HL-60/S4 treated with phorbol 12-myristate 13-acetate at 8.2 ng/mL for 4 days and 3 days (cell line): ENCODE data around the gene RPUSD2.
"Not testable (repeated sequence)": the region's sequence is repeated elsewhere in the genome, so short reads cannot be mapped to it uniquely, and the experiment has no call there.

ENCODE experiments used
- in situ Hi-C: fragments of 300-500 bp; cut with MboI; formaldehyde crosslinking; loops from 2 replicates; pipeline ENCODE4 v1.15.0; 2022; ENCODE audit warnings: low sequenced_read_pairs

RPUSD2 gene

DNA sequence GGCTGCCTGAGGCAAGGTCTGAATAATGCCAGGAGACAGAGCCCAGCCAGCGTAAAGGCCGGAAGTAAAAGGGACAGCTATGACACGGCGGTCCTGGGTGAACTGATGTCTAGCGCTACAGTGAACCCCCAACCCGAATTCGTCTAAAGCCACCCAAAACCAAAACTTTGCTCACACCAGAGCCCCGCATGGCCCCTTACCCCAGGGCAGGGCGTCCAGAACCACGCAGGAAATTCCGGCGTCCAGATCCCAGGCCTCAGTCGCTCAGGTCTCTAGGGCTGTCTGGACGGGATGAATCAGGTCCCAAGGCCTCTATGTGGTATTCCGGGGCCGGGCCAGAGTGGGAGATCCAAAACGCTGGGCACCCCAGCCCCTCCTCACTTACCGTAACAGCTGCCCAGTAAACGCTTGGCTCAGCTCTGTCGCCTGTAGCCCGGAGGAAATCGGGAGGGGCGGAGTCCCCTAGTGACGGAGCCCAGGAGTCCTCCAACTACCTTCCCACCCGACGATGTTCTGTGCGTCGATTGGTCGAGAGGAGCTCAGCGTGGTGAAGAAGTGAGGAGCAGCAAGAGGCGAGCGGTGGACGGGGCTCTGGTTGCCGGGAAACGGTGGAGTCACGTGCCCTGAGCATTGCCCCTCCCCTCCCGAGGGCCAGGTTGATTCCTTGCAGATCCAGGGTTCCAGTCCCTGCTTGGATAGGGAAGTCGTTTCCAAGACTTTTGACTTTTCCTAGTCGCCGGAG is 4.3 kb upstream of the RPUSD2 start, which contains the start of gene CCDC32:
CCDC32 (minus strand) TSS at position 452 of the 742 bp plus-strand sequence. CDS start 2,027 bp downstream, outside the sequence.
- in situ Hi-C loops = no loop called here

DNA sequence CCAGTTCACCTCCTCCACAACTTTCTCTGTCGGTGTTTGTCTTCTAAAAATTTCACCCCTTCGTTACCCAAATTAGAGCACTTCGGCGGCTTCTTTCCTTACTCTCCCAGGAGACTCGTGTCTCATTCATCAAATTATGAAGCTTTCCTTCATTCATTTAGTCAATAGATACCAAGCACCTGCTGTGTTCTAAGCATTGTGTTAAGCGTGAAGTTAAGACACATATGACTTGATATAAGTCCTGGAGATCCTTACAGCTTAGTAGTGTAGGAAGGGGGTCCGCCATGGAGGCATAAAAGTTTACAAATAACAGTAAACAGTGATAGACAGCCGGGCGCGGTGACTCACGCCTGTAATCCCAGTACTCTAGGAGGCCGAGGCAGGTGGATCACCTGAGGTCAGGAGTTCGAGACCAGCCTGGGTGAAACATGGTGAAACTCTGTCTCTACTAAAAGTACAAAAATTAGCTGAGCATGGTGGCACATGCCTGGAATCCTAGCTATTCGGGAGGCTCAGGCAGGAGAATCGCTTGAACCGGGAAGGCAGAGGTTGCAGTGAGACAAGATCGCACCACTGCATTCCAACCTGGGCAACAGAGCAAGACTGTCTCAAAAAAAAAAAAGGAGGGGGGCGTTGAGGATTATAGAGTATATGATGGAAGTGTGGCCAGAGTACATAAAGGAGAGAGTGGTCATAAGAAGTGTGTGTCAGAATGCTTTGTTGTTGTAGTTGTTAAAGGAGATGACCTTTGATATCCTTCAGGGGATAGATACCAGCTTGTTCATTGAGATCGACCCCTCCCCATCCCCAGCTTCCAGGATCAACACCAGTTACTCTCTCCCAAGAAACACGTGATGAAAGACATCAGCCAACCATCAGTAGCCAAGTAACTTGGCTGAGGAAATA is 3.5 kb upstream of the RPUSD2 start:
- in situ Hi-C loops = no loop called here

DNA sequence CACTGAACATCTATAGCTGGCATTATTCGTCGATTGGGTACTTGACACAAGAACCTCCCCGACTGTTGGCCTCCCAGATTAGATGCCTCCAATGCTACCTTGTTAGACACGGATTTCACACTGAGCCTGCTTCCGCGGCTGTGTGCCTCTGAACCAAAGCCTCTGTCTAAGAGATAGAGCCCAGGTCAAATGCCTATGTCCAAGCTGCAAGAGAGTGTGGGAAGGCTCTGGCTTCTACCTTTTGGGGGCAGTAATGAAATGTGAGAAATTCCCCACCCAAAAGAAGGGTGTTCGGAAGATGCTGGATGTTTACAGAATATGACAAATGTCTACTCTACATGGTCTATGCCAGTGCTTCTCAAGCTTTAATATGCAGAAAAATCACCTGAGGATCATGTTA is 2.0 kb upstream of the RPUSD2 start:
- in situ Hi-C loops = no loop called here

DNA sequence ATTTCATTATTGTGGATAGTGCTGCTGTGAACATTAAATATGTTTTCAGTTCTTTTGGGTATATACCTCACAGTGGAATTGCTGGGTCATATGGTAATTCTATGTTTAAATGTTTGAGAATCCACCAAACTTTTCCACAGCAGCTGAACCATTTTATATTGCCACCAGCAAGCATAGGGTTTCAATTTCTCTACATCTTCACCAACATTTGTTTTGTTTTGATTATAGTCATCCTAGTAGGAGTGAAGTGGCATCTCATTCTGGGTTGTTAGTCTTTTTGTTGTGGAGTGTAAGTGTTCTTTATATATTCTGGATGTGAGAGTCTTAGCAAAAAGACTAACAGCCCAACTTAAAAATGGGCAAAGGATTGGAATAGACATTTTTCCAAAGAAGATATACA is 6.0 kb downstream of the RPUSD2 start:
- in situ Hi-C loops = no loop called here

DNA sequence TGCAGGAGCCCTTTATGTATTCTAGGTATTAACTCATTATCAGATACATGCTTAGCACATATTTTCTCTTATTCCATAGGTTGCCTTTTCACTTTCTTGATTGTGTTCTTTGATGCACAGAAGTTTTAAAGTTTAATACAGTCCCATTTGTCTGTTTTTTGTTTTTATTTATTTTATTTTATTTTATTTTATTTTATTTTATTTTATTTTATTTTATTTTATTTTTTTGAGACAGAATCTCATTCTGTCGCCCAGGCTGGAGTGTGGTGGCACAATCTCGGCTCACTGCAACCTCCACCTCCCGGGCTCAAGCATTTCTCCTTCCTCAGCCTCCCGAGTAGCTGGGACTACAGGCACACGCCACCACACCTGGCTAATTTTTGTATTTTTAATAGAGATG is 7.8 kb downstream of the RPUSD2 start:
- in situ Hi-C loops = not testable (repeated sequence)

DNA sequence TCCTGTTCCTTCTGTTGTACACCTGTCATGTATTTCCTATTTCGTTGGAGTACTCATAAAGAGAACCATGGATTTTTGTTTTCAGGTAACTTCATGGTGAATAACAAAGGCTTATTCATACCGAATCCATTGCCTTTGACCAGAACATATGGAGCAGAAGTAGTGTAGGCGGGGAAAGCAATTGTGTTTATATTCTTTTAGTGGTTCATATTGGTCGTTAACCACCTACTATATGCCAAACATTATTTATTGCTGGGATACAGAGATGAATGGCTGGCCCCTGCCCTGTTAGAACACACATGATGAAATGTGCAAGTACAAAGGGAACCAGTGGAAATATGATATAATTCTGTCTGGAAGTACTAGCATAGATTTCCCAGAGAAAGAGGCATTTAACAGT is 9.8 kb downstream of the RPUSD2 start:
- in situ Hi-C loops = no loop called here

DNA sequence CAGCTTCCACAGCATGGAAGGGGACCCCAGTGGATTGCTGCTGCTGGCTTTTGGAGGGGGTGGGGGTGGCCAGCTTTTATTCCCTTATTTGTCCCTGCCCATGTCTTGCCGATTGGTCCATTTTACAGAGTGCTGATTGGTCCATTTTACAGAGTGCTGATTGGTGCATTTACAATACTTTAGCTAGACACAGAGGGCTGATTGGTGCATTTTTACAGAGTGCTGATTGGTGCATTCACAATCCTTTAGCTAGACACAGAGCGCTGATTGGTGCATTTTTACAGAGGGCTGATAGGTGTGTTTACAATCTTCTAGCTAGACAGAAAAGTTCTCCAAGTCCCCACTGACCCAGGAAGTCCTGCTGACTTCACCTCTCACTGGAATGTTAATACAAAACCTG is 12.7 kb downstream of the RPUSD2 start:
- in situ Hi-C loops = not testable (repeated sequence)

DNA sequence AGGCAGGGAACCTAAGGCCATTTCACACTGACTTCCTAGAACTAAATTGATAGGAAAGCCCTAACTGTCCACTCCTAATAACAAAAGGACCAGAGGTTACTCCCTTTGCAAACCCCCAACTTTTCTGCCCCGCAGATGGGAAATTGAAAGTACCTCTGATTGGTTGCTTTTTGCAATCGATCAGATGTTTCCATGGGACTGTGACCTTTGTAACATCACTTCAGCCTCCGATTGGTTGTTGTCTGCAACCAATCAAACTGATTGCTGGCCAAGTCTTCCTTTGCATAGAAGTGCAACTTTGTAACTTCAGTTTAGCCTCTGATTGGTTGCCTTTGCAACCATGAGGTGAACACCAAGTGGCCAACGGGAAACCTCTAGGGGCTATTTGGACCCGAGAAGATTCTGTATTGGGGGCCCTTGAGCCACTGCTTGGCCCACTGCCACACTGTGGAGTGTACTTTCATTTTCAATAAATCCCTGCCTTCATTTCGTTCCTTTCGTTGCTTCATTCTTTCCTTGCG is 13.7 kb downstream of the RPUSD2 start:
- in situ Hi-C loops = no loop called here

DNA sequence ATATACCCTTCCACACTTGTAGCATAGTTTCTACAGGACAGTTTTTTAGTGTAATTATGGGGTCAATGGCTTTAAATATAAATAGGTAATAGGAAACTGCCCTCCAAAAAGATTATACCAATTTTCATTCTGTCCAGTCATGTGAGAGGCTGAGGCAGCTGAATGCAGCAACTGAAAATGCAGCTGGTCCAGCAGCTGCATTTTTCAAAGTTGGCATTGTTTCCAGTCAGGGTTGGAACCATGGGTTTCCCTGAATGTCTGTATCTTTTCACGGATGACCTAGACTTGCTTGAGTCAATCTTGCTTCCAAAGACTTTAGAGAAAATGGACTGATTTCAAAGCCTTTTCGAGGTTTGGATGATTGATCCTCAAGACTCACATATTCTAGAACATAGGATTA is 15.1 kb downstream of the RPUSD2 start:
- in situ Hi-C loops = no loop called here

DNA sequence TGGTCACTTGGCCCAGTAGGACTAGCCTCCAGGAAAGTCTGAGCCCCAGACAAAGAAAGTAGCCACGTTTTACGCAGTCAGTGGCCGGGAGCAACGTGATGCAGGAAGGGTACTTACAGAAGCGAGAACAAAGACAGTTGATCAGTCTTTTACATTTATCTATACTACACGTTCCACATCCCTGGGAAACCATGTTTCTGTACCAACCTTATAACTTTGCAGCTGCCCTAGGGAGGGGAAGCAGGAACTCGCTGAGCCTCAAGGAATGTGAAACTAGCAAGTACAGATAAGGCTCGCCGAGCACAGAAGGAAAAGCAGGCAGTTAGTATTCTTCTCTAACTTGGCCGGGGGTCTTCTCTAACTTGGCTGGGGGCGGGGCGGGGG is 21.6 kb downstream of the RPUSD2 start:
- in situ Hi-C loops = no loop called here

DNA sequence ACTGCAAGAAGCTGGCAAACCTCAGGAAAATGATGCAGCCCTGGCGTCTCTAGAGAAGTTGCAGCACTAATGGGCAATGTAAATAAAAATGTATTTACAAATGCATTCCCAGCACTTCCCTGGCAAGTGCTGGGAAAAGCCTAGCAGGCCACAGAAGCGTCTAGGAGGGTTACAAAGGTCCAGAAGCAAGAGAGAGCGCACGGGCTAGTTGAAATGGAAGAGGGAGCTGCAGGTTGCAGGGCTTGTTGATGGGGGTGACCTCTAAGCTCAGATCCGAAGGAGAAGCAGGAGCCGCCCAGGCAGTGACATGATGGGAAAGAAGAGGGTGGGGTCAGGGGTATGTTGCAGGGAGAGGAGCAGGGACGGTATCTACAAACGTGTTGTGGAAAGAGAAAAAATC is 22.3 kb downstream of the RPUSD2 start:
- in situ Hi-C loops = no loop called here

DNA sequence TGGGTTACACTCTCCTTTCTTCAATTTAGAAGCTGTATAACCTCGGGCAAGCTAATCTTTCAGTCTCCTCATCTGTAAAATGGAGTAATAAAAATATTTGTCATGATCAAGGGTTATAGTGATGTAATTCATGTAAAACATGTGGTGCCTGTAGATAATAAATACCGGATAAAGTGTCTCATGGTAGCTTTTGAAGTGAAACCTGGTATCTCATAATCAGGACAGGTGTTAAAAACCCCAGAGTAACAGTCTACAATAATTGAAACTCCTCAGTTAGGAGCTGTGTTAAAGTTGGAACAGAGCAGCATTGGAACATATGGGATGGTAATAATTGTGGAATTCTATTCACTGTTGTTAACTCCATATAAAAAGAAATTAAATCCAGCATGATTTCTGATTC is 24.1 kb downstream of the RPUSD2 start:
- in situ Hi-C loops = no loop called here

DNA sequence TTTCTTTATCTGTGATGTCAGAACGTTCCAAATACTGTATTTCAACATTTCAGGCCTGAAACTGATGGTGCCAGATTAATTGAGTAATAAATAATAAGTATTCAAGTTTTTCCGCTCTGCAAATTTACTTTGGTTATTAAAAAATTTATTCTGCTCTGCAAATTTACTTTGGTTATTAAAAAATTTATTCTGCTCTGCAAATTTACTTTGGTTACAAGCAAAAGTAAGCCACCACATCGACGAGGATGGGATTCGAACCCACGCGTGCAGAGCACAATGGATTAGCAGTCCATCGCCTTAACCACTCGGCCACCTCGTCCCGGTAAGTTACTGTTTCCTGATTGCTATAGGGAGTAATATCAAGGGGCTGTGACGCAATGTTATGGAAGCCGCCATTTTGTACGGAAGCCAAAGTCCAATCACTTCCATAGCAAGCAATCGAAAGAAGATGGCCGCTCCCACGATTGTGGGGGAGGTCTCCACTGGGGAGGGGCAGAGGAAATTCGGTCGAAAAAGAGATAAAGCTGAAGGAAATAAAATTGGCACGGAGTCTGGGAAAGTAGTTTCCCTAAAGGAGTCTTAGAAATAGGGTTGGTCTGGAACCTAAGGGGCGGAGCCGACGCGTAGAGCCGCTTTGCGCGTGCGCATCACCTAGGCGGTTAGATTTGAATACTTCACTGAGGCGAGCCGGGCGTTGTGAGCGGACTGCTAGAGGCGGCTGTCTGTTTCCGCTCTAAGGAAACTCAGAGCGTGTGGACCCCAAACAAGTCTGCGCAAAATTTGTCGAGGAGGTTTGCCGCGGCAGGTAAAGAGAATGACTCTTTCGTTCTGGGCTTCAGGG is 24.7 kb downstream of the RPUSD2 start, which contains the start of gene KNL1:
KNL1 (plus strand) TSS at position 662 of the 841 bp plus-strand sequence. CDS start 8,683 bp downstream, outside the sequence.
- in situ Hi-C loops = no loop called here

DNA sequence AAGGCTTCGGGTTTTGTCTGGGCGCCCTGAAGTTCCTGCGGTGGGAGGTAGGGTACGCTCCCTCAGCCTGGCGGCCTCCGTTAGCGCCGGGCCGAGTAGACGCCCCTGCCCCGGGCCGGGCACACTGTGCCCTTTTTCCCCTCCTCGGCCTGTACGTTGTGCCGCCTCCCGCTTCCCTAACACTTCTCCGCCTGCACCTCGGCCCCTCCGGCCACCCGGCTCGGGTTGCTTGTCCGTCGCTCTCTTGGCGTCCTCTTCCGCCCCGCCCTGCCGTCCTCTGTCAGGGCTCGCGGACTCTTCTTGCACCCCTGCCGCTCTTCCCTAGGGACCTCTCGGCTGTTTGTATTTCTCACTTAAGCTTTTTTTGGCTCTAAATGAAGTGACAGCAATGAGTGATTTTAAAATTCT is 25.3 kb downstream of the RPUSD2 start:
- in situ Hi-C loops = no loop called here

DNA sequence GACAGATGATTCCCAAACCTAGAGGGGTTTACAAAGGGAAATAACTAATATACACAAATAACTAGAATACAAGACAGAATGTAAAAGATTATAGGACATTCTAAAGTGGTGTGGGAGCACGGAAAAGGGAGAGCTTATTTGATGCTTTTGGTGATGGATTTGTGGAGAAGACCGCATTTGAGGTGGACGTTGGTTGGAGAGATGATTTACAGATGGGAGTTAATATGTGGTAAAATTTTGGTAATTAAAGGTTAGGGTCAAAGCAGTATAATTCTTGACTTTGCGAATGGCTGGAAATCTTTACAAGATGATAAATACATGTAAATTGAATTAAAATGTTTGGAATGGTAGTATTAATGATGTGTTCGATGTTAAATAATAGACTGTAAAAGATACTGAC is 26.1 kb downstream of the RPUSD2 start:
- in situ Hi-C loops = no loop called here

DNA sequence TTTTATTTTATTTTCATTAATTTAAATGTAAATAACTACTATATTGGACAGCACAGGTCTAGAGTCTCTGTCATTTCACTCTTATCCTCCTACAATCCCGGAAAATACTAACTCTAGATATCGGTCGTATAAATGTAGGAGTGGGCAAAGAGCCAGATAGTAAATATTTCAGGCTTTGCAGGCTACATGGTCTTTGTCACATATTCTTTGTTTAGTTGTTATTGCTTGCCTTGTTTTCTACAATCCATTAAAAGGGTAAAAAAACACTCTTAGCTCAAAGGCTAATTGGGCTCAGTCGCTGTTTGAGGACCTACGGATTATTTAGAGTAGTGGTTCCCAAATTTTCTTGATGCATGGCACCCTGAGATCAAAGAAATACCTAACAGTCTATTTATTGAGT is 26.7 kb downstream of the RPUSD2 start:
- in situ Hi-C loops = no loop called here

DNA sequence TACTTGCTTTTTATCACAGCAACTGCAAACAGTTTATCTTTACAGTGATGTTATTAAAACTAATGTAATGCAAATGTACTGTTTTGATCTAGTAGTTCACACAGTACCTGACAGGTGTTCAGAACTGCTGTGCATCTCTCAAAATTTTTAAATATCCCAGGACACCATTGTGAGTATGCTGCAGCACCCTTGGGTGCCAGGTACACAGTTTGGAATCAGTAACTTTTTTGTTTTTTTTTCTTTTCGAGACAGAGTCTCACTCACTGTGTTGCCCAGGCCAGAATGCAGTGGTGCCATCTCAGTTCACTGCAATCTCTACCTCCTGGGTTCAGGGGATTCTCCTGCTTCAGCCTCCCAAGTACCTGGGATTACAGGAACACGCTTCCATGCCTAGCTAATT is 27.9 kb downstream of the RPUSD2 start:
- in situ Hi-C loops = no loop called here

DNA sequence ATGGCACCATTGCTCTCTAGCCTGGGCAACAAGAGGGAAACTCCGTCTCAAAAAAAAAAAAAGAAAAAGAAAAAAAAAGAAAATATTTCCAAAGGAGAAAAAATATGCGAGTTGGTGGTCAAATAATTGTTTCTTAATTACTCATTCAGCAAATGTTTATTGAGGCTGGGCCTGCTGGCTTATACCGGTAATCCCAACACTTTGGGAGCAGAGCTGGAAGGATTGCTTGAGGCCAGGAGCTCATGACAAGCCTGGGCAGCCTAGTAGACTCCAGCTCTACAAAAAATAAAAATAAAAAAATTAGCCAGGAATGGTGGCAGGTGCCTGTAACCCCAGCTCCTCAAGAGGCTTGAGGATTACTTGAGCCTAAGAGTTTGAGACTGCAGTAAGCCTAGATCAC is 29.0 kb downstream of the RPUSD2 start:
- in situ Hi-C loops = no loop called here

DNA sequence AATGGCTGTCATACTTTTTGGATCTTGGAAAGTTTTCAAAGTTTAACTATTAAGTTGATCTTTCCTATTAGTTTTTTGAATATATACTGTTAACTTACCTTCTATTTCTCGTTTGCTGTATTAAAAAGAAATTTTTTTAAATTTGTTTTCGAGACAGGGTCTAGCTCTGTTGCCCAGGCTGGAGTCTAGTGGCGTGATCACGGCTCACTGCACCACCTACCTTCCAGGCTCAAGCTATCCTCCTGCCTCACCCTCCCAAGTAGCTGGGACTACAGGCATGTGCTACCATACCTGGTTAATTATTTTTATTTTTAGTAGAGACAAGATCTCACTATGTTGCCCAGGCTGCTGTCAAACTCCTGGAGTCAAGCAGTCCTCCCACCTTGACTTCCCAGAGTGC is 29.6 kb downstream of the RPUSD2 start:
- in situ Hi-C loops = no loop called here

DNA sequence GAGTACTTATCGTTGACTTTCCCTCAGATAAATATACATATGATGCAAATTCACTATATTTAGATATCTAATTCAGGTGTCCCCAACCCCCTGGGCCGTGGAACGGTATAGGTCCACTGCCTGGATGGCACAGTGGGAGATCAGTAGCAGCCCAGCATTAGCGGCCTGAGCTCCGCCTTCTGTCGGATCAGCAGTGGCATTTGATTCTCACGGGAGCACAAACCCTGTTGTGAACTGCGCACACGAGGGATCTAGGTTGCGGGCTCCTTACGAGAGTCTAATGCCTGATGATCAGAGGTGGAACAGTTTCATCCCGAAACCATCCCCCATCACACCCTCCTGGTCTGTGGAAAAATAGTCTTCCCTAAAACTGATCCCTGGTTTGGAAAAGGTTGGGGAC is 31.9 kb downstream of the RPUSD2 start:
- in situ Hi-C loops = no loop called here

DNA sequence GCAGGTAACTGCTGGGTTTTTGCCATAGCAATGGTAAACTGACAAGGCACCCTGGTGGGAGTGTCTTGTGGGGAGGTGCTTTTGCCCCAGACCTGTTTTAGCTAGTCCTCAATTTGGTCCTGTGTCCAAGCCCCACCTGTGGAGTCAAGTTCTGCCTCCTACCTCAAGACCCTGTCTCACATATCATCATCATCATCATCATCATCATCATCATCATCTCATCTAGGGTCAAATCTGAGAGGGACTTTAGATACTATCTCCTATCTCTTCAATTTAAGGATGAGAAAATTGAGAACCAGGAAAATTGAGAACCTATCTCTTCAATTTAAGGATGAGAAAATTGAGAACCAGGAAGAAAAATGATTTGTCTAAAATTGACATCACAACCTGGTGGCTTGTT is 34.8 kb downstream of the RPUSD2 start:
- in situ Hi-C loops = no loop called here
